CD1c-positive myeloid dendritic cell (primary cell): Measurements from ENCODE around the gene TPP2.
A peak's percentile ranks its signal among the peaks of the same experiment; 100 is the strongest.

Source experiments
- DNase-seq: peaks from one replicate; pipeline ENCODE4 v3.0.0-alpha.2; 2016; ENCODE audit errors: extremely low spot score

TPP2 gene

DNA sequence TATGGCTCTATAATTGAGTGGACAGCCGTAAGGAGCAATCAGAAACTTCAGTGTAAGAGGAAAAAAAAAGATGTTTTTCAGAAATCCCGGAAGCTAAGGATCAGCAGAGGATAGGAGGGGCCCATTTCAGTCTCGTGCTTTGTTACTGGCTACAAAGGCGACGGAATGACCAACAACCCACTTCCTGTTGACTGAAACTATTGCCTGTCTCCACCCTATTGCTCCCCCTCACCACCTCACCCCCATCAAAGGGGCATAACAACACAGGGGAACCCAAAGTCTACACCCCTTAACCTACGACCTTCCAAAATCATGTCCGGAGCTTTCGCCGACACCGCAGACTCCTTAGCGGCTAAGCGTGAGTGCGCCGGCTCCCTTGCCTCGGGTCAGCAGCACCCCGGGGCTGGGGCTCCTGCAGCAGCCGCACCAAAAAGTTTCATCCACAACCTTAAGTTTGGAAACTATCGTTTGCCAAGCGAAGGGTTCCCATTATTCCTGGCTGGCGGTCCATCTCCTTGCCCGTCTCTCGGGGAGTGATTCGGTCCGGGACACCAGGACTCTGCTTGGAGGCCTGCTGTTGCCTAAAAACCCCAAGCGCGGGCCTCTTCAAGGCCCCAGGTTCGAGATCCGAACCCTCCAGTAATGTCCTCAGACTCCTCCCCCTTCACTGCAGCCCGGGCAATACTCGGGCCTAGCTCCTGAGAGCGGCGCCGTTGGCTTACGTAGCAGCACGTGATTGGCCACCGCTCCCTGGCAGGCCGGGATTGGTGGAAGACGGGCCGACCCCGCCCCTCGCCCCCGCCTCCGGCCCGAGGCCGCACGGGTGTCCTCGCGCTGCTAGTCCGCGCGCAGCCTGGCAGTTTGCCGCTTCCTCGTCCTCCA lies at the start of gene TPP2:
TSS of gene TPP2 (plus strand) at position 840 of the 882 bp plus-strand sequence. CDS start 53 bp downstream, outside the sequence.
- DNase-seq: peak; percentile 99

DNA sequence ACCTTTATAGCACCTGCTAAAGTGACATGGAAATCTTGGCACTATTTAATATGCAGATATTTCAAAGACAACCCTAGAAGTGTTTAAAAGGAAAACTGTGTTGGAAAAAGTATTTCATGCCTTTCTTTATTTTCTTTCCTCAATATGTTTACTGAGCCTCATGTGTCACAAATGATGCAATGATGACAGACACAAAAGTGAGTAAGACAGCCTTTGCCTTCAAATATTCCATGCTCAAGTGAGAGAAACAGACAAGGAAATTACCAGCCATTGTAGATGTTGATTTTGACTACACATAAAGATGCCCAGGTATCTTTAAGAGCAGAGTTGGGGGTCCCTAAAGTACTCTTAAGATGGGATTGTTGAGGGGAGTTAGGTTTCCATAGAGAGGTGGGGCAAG lies 48.0 kb upstream of the TPP2 start:
- no peak for DNase-seq

DNA sequence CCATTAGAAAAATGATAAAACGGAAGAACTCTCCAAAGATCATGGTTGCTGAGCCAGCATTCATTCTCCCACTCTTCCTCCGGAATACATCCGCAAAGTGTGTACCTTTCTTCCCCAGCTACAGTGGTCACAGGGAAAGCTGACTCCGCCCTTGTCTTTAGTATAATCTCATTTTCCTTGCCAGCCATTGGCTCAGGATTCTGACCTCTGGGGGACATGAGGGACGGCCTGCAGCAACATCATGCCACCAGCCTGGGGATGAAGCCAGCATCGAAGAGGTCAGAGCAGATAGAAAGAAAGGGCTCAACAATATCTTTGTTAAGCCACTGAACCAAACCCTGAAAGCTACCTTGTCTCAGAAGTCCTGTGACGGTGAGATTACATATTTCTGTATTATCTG lies 46.3 kb upstream of the TPP2 start:
- DNase-seq: no peak

DNA sequence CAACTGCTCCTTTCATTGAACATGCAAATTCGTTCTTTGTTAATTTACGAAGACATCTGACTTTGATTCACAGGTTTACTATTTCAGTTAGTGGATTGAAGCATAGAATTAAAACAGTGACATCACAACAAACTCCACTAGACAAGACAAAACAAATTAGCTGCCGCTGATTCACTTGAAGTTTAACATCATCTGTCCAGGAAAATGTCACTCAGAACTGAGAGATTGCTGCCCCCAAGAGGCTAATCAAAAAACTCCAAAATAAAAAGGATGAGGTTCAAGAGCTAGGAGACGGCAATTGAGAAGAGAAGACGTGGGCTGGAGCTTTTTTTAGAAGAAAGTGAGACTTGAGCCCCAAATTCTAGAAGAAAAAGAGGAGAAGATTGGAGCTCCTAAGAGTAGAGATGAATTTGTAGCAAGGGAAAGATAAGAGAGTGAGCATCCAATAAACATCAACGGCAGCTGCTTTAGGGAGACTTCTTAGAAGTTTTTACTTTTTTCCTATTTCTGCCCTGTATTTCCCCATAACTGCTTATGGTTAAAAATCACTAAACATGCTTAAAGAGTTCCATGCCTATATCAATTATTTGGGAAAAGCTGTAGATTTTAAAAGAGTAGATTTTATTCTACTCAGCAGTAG lies 40.8 kb upstream of the TPP2 start:
- peak; percentile 14 for DNase-seq

DNA sequence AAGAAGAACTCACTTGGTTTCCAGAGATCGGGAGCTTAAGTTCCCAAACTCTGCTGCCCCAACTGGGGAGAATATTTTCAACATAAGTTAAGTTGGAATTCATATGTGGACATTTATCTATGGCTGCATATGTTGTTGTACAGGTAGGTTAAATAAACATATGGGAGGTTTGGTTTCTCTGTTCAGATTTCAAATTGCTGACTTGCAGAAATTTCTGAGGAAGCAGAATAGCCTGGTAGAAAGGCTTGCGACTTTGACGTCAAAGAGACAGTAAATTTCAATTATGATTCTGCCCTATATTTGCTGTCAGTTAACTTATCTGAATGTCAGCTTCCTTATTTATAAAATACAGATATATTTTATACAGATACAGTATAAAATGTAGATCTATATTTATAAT lies 40.0 kb upstream of the TPP2 start:
- DNase-seq: no peak

DNA sequence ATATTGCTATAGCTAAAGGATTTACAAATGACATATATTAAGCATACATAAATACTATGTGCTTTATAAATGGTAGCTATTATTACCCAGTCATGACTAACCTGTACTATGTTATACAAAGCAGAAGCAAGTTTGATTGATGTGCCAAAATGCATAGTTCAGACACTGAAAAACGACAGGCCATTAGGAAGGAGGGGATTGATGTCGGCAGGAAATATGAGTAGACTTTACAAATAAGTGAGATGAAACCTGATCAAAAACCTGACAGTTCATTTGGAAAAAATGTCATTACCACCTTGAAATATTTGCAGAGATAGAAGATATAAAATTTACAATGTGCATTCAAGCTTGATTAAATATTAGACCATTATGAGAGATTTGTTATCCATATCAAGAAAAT lies 38.8 kb upstream of the TPP2 start:
- DNase-seq: no peak

DNA sequence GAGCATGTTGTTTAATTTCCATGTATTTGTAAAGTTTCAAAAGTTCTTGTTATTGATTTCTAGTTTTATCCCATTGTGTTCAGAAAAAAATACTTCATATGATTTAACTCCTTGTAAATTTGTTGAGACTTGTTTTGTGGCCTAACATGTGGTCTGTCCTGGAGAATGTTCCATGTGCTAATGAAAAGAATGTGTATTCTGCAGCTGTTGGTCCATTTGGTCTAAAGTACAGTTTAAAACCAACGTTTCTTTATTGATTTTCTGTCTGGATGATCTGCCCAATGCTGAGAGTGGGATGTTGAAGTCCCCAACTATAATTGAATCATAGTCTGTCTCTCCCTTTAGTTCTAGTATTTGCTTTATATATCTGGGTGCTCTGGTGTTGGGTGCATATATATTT lies 34.9 kb upstream of the TPP2 start:
- no peak for DNase-seq

DNA sequence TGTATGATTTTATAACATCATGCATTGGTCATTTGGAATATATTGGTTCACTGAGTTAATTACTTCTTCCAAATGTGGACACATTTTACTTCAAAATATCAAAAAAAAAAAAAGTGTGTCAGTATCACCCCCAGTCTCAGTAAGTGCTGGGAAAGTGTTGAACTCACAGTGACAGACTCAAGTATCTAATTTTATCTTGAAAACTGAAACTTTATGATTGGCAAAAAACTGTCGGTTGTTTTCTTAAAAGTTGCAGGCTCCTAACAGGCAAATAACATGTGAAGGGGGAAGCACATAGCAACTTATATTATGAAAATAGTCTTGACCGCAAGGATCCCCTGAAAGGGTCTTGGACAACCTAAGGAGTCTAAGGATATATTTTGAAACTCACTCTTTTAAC lies 33.5 kb upstream of the TPP2 start:
- no peak for DNase-seq

DNA sequence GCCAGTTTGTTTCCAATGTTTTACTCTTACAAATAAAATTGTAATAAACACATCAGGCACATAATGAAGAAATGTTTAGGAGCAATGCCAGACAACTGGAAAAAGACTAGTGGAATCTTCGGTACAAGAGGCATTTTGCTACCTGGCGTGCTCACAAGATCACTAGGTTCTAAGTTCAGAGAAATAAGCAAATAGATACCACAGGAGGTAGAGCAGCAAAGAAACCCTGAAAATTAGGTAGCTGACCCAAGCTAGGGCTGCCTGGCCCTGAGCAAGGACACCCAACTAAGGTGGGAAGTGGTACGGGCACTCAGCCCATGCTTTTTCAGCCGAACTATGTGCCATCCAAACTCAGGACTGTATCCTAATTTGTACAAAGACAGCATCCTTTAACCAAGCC lies 32.2 kb upstream of the TPP2 start:
- no peak for DNase-seq

DNA sequence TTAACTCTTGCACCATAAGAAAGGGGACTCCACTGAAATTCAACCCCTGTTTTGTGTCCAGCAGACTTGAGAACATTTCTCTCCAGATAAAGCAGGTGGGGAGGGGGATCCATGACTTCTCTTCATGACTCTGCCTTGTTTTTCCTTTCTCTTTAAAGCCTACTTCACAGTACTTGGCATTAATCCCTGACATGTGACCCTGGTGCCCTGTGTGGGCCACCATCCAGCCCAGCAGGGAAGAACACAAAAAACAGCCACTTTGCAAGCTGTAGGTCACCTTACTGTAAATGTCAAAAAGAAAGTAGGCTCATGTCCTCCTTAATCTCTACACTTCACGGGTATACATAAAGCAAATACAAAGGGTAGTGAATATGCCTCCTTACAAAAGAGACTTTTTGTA lies 30.3 kb upstream of the TPP2 start:
- no peak for DNase-seq

DNA sequence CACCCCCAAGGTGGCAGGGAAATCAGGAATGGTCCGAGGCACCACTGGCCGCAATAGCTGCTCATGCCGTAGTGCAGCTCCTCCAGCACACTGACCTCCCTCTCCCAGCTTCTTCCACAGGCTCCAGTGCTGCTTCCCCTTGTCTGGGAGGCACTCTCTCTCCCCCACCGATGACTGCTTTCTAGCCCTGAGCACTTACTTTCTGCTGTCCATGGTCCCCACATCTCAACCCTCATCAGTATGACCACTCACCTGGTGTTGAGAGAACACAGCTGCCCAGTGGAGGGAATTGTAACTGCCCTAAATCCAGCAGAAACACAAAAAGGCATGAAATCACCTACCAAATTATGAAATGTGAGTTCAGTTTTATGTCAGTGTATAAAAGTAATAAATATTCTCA lies 28.9 kb upstream of the TPP2 start:
- no peak for DNase-seq

DNA sequence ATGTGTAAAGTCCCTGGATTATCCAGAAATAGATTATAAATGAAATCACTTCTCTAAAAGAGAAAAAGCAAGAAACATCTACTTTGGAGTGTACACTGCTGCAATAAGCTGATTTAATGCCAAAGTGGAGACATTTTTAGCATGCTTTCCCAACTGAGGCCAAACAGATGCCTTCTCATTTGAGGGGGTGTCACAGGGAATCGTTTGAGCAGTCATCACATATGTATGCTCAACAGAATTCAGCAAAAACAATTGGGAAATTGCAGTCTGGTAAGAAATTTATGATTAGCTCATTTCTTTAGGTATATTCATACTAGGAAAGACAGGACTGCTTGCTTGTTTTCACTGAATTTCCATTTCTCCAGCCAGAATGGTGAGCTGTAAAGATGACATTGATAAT lies 27.3 kb upstream of the TPP2 start:
- no peak for DNase-seq

DNA sequence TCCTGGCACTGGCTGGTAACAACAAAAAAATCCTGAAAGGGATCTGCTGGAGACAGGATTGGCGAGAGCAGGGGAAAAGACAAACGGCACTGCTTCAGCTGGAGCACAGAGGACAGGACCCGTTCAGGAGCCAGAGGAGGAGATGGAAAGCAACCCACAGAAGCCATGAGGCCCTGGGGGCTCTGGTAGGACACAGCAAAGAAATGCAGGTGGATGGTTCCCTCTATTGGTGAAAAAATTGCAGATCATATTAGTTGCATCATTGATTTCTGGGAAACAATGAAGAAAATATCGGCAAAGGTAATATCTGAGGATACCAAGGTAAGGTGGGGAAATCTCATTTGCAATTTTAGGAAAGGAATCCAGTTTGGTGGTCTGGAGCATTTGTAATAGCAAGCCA lies 25.7 kb upstream of the TPP2 start:
- no peak for DNase-seq

DNA sequence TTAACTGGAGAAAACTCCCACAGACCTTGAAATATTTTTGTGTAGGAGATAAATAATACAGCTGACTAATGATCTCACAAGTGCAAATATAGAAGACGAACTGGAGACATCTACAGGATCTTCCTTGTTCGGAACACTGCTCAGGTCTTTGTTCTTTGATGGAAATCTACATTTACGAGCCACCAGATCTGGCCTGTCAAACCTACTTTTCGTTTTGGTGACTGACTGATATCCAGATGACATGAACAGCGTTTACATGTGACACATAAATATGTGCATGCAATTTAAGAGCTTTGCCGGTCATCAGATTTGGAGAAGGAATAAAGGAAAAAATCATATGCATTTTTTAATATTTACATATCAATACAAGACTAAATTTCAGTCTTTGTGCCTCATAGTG lies 24.5 kb upstream of the TPP2 start:
- no peak for DNase-seq

DNA sequence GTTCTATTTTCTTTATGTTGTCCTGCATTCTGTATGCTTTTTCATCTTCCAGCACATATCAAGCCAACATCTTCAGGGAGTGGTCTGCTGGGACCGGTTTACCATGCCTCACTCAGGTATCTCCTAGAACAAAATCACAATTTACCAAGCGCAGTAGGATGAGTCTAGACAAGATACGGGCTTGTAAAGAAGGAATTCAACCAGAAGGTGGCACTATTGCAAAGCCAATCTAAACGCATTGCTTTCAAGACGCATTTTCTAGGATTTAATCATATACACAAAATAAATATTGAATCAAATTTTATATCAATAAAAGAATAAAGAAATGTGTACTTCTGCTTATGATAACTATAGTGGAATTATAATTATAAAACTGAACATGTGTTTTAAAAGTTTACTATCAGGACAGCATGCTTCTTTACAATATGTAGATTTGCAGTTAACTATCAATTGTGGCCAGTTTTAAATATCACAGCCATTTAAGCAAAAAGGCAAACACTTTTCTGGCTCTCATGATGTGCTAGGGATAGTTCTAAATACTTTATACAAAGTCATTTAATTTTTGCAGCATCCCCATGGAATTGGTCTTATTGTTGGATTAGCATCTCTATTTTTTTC lies 16.1 kb upstream of the TPP2 start:
- peak; percentile 82 for DNase-seq

DNA sequence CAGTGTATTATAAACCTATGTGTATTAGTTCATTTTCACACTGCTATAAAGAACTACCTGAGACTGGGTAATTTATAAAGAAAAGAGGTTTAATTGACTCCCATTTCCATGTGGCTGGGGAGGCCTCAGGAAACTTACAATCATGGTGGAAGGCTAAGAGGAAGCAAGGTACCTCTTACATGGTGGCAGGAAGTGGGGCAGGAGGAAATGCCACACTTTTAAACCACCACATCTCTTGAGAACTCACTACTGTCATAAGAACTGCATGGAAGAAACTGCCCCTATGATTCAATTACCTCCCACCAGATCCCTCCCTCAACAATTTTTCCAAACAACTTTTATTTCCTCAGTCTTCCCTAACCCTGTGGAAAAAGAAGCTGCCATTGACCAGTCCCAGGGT lies 14.5 kb upstream of the TPP2 start:
- DNase-seq: no peak

DNA sequence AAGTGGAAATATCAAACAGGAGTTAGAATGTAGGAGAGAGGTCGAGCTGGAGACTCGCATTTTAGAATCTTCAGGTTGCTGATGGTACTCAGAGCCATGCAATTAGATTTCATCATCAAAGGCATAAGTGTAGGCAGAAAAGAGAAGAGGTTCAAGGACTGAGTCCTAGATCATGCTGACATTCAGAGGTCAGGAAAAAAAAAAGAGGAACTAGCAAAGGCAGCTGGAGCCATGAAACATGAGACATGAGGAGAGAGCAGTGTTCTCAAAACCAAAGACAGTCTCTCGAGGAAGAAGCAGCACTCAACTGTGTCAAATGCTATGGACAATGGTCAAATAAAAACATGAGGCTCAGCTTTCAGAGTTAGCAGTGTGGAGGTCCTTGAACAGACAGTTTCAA lies 12.4 kb upstream of the TPP2 start:
- peak; percentile 80 for DNase-seq

DNA sequence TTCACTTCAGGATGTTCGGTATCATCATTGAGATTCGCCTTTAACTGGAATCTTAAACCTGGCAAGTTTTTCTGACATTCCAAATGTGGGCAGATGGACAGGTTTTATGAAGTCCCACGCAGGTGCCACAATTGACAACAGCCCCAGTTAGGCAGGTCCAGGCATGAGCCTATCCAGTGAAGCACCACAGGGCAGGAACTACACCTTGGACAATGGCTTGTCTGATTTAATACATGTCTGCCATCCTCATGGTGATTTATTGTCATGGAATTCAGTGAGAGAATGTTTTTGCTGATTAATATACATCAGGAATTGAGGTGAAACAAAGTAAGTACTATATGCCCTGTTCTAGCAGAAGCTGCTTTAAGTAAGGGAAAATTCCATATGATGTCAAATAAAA lies 10.2 kb upstream of the TPP2 start:
- DNase-seq: no peak

DNA sequence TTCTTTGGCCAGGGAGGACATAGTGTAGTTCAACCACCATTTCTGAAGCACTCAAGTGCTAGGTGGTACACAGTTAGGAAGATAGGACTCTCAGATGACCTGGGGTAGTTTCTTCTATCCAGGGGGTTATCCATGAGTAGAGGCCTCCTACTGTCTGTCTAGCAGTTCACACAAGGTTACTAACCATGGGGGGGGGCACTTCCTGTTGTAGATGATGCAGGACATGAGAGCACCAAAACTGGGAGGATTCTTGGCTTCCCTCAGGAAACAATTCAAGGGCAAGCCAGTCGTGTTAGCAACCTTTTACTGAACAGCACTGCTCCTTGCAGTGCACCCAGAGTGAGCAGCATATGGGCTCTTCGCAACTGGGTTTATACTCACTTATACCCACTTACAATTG lies 8.9 kb upstream of the TPP2 start:
- DNase-seq: no peak

DNA sequence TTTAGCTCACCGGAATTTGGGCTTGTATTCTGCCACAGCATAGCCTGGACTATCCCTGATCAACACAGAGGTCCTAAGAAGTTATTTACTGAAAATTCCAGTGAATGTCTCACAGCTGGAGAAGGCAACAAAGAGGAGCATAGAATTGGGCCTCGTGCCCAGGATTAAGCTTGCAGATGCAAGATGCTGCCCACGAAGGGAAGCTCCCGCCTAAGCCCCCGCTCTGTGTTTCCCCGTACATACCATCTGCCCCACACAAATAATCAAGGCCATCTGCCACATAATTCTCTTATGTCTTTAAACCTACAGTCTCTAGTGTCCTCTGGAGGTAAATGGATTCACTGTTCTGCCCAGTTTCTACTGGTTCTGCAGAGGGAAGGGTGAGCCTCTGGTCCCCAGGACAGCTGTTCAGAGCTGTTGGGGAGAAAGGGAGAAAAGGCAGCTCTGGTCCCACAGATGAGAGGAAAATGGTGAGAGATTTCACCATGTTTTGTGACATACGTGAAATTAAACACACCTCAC lies 7.4 kb upstream of the TPP2 start:
- DNase-seq: no peak

DNA sequence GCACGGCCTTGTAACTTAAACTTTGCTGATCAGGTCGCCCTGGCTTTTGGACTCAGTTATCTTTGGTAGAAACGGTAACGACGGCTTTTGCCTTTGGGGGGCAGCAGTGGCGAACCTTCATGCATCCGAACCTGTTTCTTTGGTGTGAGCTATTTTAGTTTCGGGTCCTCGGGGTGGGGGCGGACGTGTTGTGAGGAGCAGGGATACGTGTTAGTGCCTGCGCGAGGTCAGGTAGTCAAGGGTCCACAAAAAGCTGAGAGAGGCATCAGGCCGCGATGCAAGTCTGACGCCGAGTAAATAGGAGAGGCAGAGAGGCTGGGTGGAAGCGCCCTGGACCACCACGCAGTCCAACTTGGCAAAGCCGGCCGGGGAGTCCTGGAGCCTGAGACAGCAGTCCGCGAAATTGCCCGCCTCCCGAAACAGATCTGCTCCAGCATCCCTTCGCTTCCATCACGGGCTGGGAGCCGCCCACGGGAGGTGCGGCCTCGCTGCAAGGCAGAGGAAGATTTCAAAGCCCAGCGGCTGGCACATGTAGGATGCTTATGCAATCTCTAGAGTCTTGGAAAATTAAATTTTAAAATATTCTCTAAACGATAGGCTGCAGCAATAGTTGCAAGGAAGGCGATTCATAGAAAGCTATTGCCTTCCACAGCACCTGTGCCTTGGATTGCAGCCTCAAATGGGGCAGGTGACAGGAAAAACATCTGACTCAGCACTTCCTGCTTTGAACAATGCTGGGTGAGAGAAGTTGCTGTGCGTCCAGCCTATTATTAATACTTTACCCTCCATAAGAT lies 4.6 kb upstream of the TPP2 start:
- DNase-seq: peak; percentile 78

DNA sequence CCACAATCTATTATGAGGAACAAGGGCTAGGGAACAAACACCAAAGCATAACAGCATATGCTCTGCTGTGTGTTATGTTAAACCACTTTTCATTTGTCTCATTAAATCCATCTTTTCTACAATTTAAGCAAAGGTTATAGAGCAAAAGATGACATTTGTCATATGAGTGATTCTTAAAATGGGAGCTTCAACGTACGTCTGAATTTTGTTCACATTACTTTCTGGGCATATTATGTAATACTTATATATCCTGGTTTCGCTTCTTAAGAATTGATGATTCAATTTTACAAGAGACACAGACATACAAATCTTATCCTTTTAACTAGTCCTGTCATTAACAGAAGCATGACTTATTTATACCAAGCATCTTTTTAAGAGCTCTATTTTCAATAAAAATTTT lies 3.3 kb upstream of the TPP2 start:
- peak; percentile 64 for DNase-seq
